K562 (cell line): ENCODE measurements around the gene COA6. TPM values are rescaled to one million over a fixed set of nuclear protein-coding genes. Genes with fewer than 3 reads are reported as not detected.

Source experiments
- ATAC-seq: fragments of 200-7000 bp; cut with Tn5 transposase; 3 replicates; pipeline ENCODE4 v1.9.1; 2020; ENCODE audit warnings: moderate library complexity
- BruUV-seq: library from RNA; stranded (reverse); fragments of 400-500 nt; replicated peaks from 2 replicates; lab custom pipeline; 2021; lab: Mats Ljungman, UMichigan
- CTCF ChIA-PET: fragments of 300-600 bp; formaldehyde crosslinking; extraction: SDS; loops from one replicate; lab custom pipeline; 2021; ENCODE audit warnings: low intra/inter-chr PET ratio; lab: Yijun Ruan, JAX
- POLR2A ChIA-PET: fragments of 300-600, 350-650 bp; sonication (Branson Sonifier 250); formaldehyde crosslinking; extraction: SDS; loops from one replicate; lab custom pipeline; 2021; ENCODE audit warnings: antibody characterized with exemption, inconsistent platforms; lab: Yijun Ruan, JAX
- DNase-seq, 4 experiments: peaks; one replicate each; pipeline versions ENCODE4 v3.0.0 to v3.0.0-alpha.2; 2011 to 2018; ENCODE audit warnings: low spot score in 3 of 4, mixed read lengths in 3 of 4; ENCODE audit errors: extremely low read depth in 1 of 4
- FAIRE-seq: peaks from 2 replicates; lab custom pipeline; 2011; peaks lifted over from hg19 to GRCh38; lab: Jason Lieb, UNC
- H2AFZ ChIP-seq: 2 replicates; pipeline ENCODE4 v1.6.0; 2011; ENCODE audit warnings: low read depth, low read length, control low read depth, inconsistent platforms
- H3K27ac ChIP-seq: fragments of 200-600 bp; 3 replicates; pipeline ENCODE4 v1.8.0; 2011; ENCODE audit warnings: low read depth, mild to moderate bottlenecking, control low read depth, inconsistent platforms, low read length, moderate library complexity, mixed read lengths; ENCODE audit errors: extremely low read depth
- H3K27me3 ChIP-seq, 2 experiments: fragments of 300-600 bp in 1 of 2; 2 replicates in 1 of 2; 3 replicates in 1 of 2; pipeline versions ENCODE4 v1.6.0 to v1.8.0; 2011; ENCODE audit warnings: inconsistent platforms in 2 of 2, low read length in 2 of 2, mild to moderate bottlenecking in 1 of 2, mixed read lengths in 1 of 2, moderate library complexity in 1 of 2; ENCODE audit not compliant: control insufficient read depth in 2 of 2, insufficient read depth in 2 of 2
- H3K36me3 ChIP-seq: fragments of 300-600 bp; 3 replicates; pipeline ENCODE4 v1.8.0; 2011; ENCODE audit warnings: mild to moderate bottlenecking, low read length, inconsistent platforms; ENCODE audit not compliant: control insufficient read depth, insufficient read depth
- H3K4me1 ChIP-seq, 2 experiments: fragments of 200-600 bp in 1 of 2; replicated peaks in 1 of 2; 2 replicates in 1 of 2; 3 replicates in 1 of 2; pipeline versions ENCODE4 v1.5.1 to v1.8.0; 2011; ENCODE audit warnings: inconsistent platforms in 2 of 2, low read length in 2 of 2, mild to moderate bottlenecking in 1 of 2, mixed read lengths in 1 of 2, moderate library complexity in 1 of 2; ENCODE audit not compliant: control insufficient read depth in 2 of 2, insufficient read depth in 2 of 2
- H3K4me2 ChIP-seq: 2 replicates; pipeline ENCODE4 v1.6.1; 2011; ENCODE audit warnings: low read length, control low read depth, inconsistent platforms, mixed read lengths; ENCODE audit not compliant: insufficient read depth
- H3K4me3 ChIP-seq: fragments of 200-600 bp; sonication (generic), shearing (Covaris generic); 2 replicates; pipeline ENCODE4 v1.5.1; 2016; ENCODE audit warnings: control low read depth, inconsistent platforms
- H3K79me2 ChIP-seq: fragments of 200-600 bp; 3 replicates; pipeline ENCODE4 v1.8.0; 2011; ENCODE audit warnings: low read length, inconsistent platforms; ENCODE audit not compliant: control insufficient read depth, insufficient read depth
- H3K9ac ChIP-seq, 2 experiments: 2 replicates each; pipeline versions ENCODE4 v1.6.0 to v1.6.1; 2011; ENCODE audit warnings: low read depth in 2 of 2, low read length in 2 of 2, control low read depth in 1 of 2, inconsistent platforms in 1 of 2, mild to moderate bottlenecking in 1 of 2, mixed read lengths in 1 of 2; ENCODE audit not compliant: insufficient read depth in 1 of 2
- H3K9me1 ChIP-seq: one replicate; pipeline ENCODE4 v1.6.0; 2011; ENCODE audit warnings: inconsistent platforms, mild to moderate bottlenecking, low read length, moderate library complexity; ENCODE audit not compliant: control insufficient read depth, insufficient read depth
- H3K9me3 ChIP-seq: replicated peaks from 2 replicates; pipeline ENCODE4 v1.5.1; 2011; ENCODE audit warnings: low read depth, low read length, inconsistent platforms; ENCODE audit not compliant: control insufficient read depth, insufficient read depth
- H4K20me1 ChIP-seq: replicated peaks from 2 replicates; pipeline ENCODE4 v1.6.1; 2011; ENCODE audit warnings: low read length, inconsistent platforms, mixed read lengths; ENCODE audit not compliant: control insufficient read depth, insufficient read depth
- ATF1 ChIP-seq, 2 experiments: fragments of 450-650 bp in 1 of 2; IDR thresholded peaks; 2 replicates each; pipeline ENCODE4 v1.6.1; 2016; ENCODE audit warnings: missing compliant biosample characterization in 1 of 2, missing genetic modification characterization in 1 of 2
- FOXP1 ChIP-seq: sonication (generic); formaldehyde crosslinking; IDR thresholded peaks from 2 replicates; pipeline ENCODE4 v1.8.0; 2022; ENCODE audit warnings: mild to moderate bottlenecking, missing genetic modification reagents
- GABPA ChIP-seq: fragments of 200-800 bp; sonication (Bioruptor generic); conservative IDR thresholded peaks from 2 replicates; pipeline ENCODE4 v1.6.1; 2016; ENCODE audit warnings: low read depth, missing genetic modification characterization, missing compliant biosample characterization
- KDM5B ChIP-seq: fragments of 200-600 bp; sonication (generic); IDR thresholded peaks from 2 replicates; pipeline ENCODE4 v1.6.1; 2012; ENCODE audit warnings: low read depth, mild to moderate bottlenecking, moderate library complexity, low read length, control low read depth, inconsistent platforms; ENCODE audit not compliant: insufficient replicate concordance
- MYNN ChIP-seq, 2 experiments: sonication (generic); formaldehyde crosslinking in 1 of 2; IDR thresholded peaks; 2 replicates each; pipeline versions ENCODE4 v1.5.0 to v1.6.1; 2016 to 2020; ENCODE audit warnings: antibody characterized with exemption in 1 of 2, missing genetic modification reagents in 1 of 2
- NONO ChIP-seq, 2 experiments: fragments of 200-400 bp in 1 of 2; fragments of 450-650 bp in 1 of 2; formaldehyde crosslinking in 1 of 2; IDR thresholded peaks; 2 replicates each; pipeline ENCODE4 v1.6.1; 2017; ENCODE audit warnings: low read depth in 2 of 2, mild to moderate bottlenecking in 2 of 2, moderate library complexity in 2 of 2, low read length in 1 of 2
- PHF8 ChIP-seq: fragments of 200-600 bp; sonication (generic); IDR thresholded peaks from 2 replicates; pipeline ENCODE4 v1.6.1; 2012; ENCODE audit warnings: mixed run types, mild to moderate bottlenecking, inconsistent platforms, low read length, moderate library complexity, borderline replicate concordance
- POLR3G ChIP-seq: IDR thresholded peaks from 2 replicates; pipeline ENCODE4 v1.6.1; 2011; ENCODE audit not compliant: insufficient read length, insufficient replicate concordance; ENCODE audit errors: extremely low read depth
- TCF3 ChIP-seq: sonication (generic); formaldehyde crosslinking; IDR thresholded peaks from 2 replicates; pipeline ENCODE4 v1.4.0; 2020; ENCODE audit warnings: mild to moderate bottlenecking, missing genetic modification reagents
- ZNF253 ChIP-seq: fragments of 250-450 bp; sonication (Bioruptor Pico); conservative IDR thresholded peaks from 2 replicates; pipeline ENCODE4 v1.6.1; 2021; ENCODE audit warnings: mild to moderate bottlenecking
- ZNF311 ChIP-seq: fragments of 250-450 bp; sonication (Bioruptor Pico); IDR thresholded peaks from 2 replicates; pipeline ENCODE4 v1.4.0; 2020; ENCODE audit warnings: mild to moderate bottlenecking, moderate library complexity
- WGBS: fragments of 100-300 bp; shearing (Covaris generic); methylation state at CpG from one replicate; pipeline ENCODE4 v1.1.6; 2016; ENCODE audit warnings: low coverage, mixed read lengths; ENCODE audit not compliant: insufficient coverage; ENCODE audit errors: missing lambda C conversion rate; 5-methylcytosine and 5-hydroxymethylcytosine counted together
- in situ Hi-C: fragments of 300-500 bp; cut with MboI; formaldehyde crosslinking; loops from 4 replicates; pipeline ENCODE4 v1.15.0; 2018; ENCODE audit warnings: inconsistent platforms, mixed read lengths
- intact Hi-C: fragments of 100-400 bp; cut with micrococcal nuclease; formaldehyde crosslinking; loops from 2 replicates; pipeline ENCODE4 v1.14.2; 2022
- polyA plus RNA-seq, 8 experiments: library from polyadenylated mRNA; depleted of rRNA in 4 of 8; stranded (reverse) in 5 of 8; unstranded in 3 of 8; fragments of >200 nt; fragmentation: Nextera tagmentation in 2 of 8; fragmentation: Illumina TruSeq in 1 of 8; extraction: Ambion mirVana in 2 of 8; extraction: Trizol in 1 of 8; gene quantifications; 2 replicates each; pipeline versions ENCODE4 v1.2.1 to v1.2.3, GENCODE V29; 2011 to 2014; ENCODE audit warnings: inconsistent platforms in 1 of 8, missing spikeins in 1 of 8
- total RNA-seq, 7 experiments: library from RNA; depleted of rRNA in 6 of 7; stranded (reverse); fragments of >200 nt in 6 of 7; fragmentation: Illumina TruSeq in 2 of 7; extraction: Trizol in 2 of 7; gene quantifications; 2 replicates each; pipeline versions ENCODE4 v1.2.1 to v1.2.3, GENCODE V29; 2011 to 2021; ENCODE audit warnings: low replicate concordance in 1 of 7
- TF ChIP-seq, protein P1 (sequence below): fragments of 250-450 bp; sonication (Bioruptor Pico); IDR thresholded peaks from 2 replicates; pipeline ENCODE4 v1.5.0; 2021; ENCODE audit warnings: mild to moderate bottlenecking, moderate library complexity
- TF ChIP-seq, protein P2 (sequence below): fragments of 450-650 bp; formaldehyde crosslinking; IDR thresholded peaks from 2 replicates; pipeline ENCODE4 v1.4.0; 2020; ENCODE audit warnings: mild to moderate bottlenecking, mixed read lengths
- TF ChIP-seq, protein P3 (sequence below): fragments of 450-650 bp; conservative IDR thresholded peaks from 2 replicates; pipeline ENCODE4 v1.6.1; 2016; ENCODE audit warnings: missing genetic modification characterization, low read depth, mild to moderate bottlenecking, control low read depth, missing compliant biosample characterization

Gene COA6
- total and polyA plus RNA-seq, 9 of the 15 experiments (the other 6 are each of a cell fraction or from before 2014, with no cell fraction given): 77.7 to 187 (median 134) TPM

DNA sequence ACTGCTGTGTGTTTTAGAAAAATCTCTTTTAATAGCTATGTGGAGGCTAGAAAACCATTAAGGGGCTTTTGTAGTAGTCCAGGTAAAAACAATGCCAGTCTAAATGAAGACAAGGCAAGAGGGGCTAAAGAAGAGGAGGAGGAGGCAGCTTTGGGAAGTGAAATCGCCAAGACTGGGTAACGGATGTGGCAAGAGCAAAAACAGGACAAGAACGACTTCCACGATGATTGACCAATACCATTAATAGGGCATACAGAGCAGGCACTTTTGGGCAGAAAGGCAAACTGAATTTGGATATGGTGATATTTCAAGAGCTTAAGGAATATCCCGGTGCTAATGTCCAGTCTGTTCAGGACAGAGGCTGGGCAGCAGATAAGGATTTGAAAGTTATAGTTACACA, 22.0 kb downstream of the COA6 start (continued):
- TF ChIP-seq FOXP1 (CRISPR knock-in tag) (no peak), ATF1 (CRISPR knock-in tag; IDR thresholded peaks at IDR 0.05) (no peak), ATF1 (tag; IDR thresholded peaks at IDR 0.05) (no peak), KDM5B (no peak)
- TF ChIP-seq, protein P1, sequence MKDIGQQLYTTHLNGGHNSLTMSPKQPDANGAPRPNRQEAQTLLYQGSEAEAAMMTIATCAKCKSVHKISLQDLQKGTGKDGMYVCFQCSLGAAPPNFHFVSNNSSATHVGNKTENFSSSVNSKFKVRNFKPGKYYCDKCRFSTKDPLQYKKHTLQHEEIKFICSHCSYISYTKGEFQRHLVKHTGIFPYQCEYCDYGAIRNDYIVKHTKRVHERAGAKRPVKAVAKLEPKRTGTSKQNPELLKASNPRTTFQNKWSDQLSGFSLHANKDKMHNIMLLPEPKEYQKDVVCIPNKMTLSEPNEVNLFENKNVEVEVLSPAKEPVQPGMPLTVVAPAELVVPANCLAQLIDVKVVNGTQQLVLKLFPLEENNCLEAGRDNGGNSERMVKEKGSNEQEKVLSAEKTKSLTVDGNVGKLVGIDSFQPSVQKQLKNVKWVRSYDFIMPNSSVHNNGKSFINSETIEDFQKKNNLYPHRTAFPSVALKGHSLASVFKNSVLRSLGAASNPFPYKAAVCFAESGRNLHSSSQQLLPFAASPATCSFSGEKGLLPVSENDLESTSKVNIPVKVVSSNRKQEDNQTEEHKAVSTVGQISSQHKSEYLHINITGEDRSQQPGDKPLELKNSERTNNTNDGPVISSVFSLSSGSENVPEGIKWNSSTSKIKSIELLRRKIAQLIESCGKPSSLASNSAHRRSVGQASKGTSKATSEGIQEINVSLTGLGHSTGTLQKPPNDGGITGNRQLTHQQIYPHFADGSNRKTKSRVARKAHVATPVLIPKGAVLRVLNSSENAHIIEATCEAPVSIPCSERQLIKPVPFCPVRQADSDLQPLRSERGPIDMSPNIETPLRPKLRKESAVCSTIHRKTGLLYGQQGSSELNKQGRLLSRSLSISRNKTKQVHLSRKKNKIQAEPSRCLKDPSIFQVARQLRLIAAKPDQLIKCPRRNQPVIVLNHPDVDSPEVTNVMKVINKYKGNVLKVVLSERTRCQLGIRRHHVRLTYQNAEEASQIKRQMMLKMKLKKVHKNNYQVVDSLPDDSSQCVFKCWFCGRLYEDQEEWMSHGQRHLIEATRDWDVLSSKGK (CRISPR knock-in tag): no peak

DNA sequence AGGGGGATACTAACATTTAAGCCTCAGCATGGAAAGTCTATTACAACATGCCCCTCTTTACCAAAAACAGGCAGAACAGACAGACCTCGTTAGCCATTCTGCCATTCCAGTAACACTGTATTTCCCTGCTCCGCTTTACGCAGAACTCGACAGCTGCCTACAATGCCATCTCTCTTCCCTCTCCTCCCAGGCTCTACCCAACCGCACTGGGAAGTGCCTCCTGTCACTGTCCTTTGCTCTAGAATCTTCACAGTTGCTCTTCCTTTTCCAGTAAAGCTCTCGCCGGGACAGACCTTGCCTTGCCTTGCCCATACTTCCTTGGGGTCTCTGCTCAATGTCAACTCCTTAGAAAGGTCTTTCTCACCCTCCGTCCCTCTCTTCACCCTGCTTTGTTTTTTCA, 22.8 kb downstream of the COA6 start:
- POLR2A ChIA-PET: interaction anchor here (1.5 kb wide), 2 partner anchors 10 to 14 kb away, joined by 3 to 4 read pairs; no protein-coding TSS in a partner anchor
- CTCF ChIA-PET: no interaction called here
- no peak overlapping the region for H3K4me3 ChIP-seq
- BruUV-seq: no TSS peak
- H3K4me1 ChIP-seq: no peaks in the 10 kb centered on the region; a peak in 1 of 5 replicates
- no peak overlapping the region for H3K27ac ChIP-seq
- H4K20me1 ChIP-seq: no peaks in the 10 kb centered on the region
- H3K9me1 ChIP-seq: no peaks in the 10 kb centered on the region
- in situ Hi-C loops (no loop called here), intact Hi-C loops (no loop called here)
- no peaks in the 10 kb centered on the region for H3K79me2 ChIP-seq
- WGBS: 75% methylated on average over 8 of the region's 8 CpGs
- FAIRE-seq: no peak
- no peaks in the 10 kb centered on the region for H3K9me3 ChIP-seq
- no peak for DNase-seq
- H3K9ac ChIP-seq: no peak overlapping the region
- no peak for ATAC-seq
- H3K36me3 ChIP-seq: peaks cover 9% of the 10 kb centered on the region; the same call in 1 of the 3 replicates
- no peak overlapping the region for H2AFZ ChIP-seq
- H3K4me2 ChIP-seq: no peak overlapping the region
- no peaks in the 10 kb centered on the region for H3K27me3 ChIP-seq
- no peak for TF ChIP-seq MYNN (IDR thresholded peaks at IDR 0.05)
- TF ChIP-seq MYNN (CRISPR knock-in tag; IDR thresholded peaks at IDR 0.05): no peak
- no peak for TF ChIP-seq NONO (IDR thresholded peaks at IDR 0.05; ENCODE audit: low read depth in 2 of 2, low read length in 1 of 2)
- TF ChIP-seq POLR3G: no peak
- TF ChIP-seq ZNF311: no peak
- TF ChIP-seq, protein P2, sequence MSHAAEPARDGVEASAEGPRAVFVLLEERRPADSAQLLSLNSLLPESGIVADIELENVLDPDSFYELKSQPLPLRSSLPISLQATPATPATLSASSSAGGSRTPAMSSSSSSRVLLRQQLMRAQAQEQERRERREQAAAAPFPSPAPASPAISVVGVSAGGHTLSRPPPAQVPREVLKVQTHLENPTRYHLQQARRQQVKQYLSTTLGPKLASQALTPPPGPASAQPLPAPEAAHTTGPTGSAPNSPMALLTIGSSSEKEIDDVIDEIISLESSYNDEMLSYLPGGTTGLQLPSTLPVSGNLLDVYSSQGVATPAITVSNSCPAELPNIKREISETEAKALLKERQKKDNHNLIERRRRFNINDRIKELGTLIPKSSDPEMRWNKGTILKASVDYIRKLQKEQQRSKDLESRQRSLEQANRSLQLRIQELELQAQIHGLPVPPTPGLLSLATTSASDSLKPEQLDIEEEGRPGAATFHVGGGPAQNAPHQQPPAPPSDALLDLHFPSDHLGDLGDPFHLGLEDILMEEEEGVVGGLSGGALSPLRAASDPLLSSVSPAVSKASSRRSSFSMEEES (CRISPR knock-in tag): no peak
- no peak for TF ChIP-seq TCF3
- TF ChIP-seq GABPA (tag): no peak
- no peak for TF ChIP-seq ZNF253
- no peak for TF ChIP-seq PHF8
- TF ChIP-seq, protein P3, sequence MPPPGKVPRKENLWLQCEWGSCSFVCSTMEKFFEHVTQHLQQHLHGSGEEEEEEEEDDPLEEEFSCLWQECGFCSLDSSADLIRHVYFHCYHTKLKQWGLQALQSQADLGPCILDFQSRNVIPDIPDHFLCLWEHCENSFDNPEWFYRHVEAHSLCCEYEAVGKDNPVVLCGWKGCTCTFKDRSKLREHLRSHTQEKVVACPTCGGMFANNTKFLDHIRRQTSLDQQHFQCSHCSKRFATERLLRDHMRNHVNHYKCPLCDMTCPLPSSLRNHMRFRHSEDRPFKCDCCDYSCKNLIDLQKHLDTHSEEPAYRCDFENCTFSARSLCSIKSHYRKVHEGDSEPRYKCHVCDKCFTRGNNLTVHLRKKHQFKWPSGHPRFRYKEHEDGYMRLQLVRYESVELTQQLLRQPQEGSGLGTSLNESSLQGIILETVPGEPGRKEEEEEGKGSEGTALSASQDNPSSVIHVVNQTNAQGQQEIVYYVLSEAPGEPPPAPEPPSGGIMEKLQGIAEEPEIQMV (tag): no peak
